Activated naive CD4-positive, alpha-beta T cell treated with anti-CD3 and anti-CD28 coated beads, Interleukin-2, amount 50 U/mL, for 16 hours (primary cell): ENCODE data around the gene NME8.
"Not testable (repeated sequence)": the region's sequence is repeated elsewhere in the genome, so short reads cannot be mapped to it uniquely, and the experiment has no call there.

Experiments
- DNase-seq: peaks from one replicate; pipeline ENCODE4 v3.0.0-alpha.2; 2020

The NME8 gene

GRCh38 chr7:37848297-37848696 is at the start of gene NME8:
NME8 (plus strand) TSS chr7:37848597; CDS start chr7:37850267, 1,670 bp downstream.
- no peak for DNase-seq

DNA sequence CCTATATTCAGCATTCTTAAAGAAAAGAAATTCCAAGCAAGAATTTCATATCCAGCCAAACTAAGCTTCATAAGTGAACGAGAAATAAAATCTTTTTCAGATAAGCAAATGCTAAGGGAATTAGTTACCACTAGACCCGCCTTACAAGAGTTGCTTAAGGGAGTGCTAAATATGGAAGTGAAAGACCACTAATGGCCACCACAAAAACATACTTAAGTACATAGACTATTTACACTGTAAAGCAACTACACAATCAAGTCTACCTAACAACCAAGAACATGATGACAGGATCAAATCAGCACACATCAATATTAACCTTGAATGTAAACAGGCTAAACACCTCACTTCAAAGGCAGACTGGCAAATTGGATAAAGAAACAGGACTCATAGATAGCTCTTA is 42.2 kb upstream of the NME8 start:
- no peak for DNase-seq

DNA sequence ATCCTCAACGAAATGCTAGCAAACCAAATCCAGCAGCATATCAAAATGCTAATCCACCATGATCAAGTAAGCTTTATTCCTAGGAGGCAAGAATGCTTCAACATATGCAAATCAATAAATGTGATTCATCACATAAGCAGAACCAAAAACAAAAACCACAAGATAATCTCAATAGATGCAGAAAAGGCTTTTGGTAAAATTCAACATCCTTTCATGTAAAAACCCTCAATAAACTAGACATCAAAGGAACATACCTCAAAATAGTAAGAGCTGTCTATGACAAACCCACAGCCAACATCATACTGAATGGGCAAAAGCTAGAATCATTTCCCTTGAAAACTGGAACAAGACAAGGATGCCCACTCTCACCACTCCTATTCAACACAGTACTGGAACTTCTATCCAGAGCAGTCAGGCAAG is 36.2 kb upstream of the NME8 start:
- not testable (repeated sequence) for DNase-seq

DNA sequence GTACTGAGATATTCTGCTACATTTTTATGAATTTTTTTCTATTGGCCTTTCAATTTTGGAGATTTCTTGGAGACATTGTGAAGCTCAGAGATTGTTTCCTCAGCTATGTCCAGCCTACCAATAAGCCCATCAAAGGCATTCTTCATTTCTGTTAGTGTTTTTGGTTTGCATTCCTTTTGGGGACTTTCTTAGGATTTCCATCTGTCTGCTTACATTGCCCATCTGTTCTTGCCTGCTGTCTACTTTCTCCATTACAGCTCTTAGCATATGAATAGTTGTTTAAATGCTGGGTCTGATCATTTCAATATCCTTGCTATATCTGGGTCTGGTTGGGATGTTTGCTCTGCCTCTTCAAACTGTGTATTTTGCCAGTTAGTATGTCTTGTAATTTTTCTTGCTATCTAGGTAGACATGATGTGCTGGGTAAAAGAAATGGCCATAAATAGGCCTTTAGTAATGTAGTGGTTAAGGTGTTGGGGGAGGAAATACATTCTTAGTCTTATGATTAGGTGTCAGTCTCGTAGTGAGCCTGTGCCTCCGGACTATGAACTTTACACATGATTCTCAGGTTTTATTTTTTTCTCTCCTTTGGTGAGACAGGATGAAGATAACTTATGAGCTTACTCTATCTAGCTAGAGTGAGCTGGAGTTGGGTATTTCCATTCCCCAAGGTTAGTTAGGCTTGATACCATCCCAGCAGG is 32.6 kb upstream of the NME8 start:
- DNase-seq = no peak

DNA sequence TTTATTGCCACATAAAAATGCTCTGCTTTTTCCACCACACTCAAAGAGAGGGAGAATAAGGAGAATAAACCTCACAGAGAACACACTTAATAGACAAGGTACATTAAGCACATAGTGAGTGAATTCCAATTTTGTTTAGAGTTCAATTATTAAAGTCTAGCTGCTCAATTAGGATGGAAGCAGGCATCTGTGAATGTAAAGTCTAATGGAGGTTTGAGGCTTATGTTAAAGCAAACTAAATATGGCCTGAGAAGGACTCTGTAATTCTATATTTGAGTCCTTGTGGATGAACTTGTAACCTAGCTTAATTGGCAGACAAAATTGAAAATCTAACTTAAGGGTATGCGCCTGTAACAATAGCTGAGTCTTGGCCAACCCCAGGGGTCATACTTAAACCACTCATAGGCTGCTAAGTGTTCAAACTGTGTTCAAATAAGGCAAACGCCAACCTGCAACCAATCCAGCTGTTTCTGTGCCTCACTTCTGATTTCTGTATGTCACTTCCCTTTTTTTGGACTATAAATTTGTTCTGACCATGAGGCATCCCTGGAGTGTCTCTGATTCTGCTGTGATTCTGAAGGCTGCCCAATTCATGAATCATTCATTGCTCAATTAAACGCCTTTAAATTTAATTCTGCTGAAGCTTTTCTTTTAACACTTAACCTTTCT is 31.3 kb upstream of the NME8 start:
- no peak for DNase-seq

DNA sequence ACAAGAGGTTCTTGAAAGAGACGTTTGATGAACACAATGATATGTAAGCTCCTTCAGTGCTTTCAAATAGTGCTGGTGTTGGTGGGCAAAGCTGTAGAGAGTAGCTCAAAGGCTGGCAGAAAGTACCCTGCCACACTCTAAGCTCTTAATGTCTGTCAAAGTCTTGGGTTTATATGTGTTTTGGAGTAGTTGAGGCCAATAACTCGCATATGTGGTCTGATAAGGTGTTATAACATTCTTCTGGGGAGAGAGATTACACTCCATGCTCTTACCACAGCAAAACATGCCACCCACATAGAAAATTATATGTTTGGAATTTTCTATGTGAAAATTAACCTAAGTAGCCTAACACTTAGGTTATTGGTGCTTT is 30.8 kb upstream of the NME8 start:
- DNase-seq = no peak

GRCh38 chr7:37817996-37818720 is 30.2 kb upstream of the NME8 start:
- no peak for DNase-seq

DNA sequence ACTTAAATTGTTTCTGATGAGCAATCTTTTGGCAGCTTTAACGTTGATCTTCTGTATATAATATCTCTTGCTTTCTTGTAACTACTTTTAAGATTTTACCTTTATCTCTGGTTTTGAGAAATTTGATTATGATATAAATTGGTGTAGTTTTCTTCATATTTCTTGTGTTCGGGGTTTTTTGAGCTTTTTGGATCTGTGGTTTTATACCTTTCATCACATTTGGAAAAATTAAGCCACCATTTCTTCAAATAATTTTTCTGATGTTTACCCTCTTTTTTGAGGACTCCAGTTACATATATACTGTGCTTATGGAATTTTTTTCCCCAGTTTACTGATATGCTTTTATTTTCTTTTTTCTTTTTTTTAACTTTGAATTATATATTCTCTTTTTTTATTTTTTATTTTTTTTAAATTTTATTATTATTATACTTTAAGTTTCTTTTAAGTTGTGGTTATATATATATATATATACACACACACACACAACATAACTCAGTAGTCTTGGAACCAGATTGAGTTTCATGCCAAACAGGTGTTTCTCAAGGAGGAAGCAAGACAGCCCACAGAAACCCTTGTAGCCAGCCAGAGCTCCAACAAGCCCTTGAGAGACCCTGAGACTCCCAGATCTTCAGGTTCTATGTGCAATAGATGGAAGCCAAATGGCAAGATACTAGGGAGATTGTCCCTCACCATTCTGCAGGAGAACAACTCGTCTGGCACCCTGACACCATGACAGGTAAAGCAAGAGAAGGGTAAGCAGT is 27.5 kb upstream of the NME8 start:
- DNase-seq = no peak

- DNase-seq = no peak
These were observed 25.5 kb upstream of the NME8 start for GRCh38 chr7:37822946-37823345.

DNA sequence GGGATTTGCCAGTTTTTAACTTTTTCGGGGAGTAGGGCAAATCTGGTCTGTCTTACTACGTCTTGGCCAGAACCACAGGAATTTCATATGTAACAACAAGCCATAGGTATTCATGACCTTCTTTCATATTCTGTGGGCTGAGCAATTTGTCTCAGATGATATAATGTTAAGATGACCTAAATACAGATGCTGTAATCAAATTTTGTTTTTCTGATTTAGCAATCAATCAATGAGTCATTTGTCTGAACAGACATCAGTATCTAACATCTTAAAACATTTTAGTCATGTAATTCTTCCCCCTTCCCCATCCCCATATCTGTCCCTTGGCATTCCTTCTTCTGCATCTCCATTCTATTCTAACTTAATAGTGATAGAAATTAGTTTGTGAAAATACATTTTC is 24.8 kb upstream of the NME8 start:
- DNase-seq = no peak

GRCh38 chr7:37825038-37825437 is 23.4 kb upstream of the NME8 start:
- no peak for DNase-seq

DNA sequence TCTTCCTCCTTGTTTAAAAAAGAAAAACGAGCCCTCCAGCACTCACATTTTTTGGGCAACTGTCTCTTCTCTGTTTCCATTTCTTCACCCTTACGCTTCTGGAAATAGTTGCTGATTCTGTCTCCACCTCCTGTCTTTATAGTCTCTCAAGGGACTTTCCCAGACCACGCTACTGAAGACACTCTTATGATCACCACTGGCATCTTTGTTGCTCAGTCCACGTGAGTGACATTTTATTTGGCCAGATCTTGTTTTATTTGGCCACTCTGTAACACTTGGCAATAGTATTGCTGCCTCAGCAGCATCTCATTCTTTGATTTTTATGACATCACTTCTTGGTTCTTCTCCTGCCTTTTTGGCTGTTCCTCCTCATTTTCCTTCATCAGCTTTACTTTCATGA is 21.6 kb upstream of the NME8 start:
- no peak for DNase-seq

- no peak for DNase-seq
These were observed 17.2 kb upstream of the NME8 start for GRCh38 chr7:37831244-37831643.

DNA sequence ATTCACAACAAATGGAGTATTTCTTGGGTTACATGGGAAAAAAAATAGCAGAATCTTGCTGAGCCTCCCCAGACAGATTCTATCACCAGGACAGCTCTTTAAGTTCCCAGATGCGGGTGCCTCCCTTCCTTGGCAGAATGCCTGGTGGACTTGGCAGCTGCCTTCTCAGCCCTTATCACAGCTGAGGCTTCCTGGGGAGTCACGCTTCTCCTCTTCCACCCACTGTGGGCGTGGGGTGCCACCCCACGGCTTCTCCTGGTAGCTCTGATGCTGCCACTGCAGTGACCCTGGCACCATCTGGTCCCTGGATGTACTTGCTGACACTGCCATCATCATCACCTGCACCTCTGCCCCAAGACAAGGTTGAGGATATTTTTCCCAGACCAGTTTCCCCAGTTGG is 16.2 kb upstream of the NME8 start:
- no peak for DNase-seq

DNA sequence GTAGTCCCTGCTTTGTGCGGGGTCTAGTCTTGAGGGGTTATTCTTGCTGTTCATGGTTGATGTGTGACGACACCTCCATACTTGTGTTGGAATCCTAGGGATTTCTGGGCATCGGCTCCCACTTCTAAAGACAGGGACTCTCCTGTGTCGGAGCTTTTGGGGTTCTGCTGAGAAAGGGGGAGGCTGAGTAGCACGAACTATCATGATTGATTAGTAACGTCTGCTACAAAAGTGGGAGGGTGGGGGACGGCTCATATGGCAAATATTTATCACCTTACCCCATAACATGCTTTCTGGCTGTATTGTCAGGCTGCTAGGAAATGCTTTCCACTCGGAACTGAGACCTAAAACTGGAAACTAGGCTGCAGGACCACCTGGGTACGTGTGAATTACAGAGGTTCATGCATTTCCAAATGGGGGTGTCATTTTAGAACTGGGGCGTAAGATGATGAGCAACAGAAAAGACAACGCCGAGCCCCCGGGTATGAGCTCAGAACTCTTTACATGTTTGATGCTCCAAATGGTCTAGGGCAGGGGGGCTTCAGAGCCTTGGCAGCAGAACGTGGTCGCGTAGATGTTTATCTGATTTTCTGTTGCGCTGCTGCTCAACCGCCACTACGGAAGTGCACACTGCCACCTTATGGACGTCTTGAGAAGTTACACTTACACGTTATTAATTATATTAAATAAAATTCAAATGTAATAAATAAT is 15.1 kb upstream of the NME8 start:
- DNase-seq = peak; percentile 36

DNA sequence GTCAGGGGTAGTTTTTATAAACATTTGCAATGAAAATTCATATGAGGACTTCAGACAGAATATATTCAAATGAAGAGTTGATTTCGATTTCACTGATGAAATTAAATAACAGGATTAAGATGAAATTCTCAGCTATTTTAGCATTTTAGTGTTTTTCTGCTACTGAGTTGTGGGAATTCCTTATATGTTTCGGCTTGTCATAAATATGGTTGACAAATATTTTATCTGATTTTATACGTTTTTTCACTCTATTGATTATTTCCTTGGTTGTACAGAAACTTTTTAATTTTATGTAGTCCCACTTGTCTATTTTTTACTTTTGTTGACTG is 14.6 kb upstream of the NME8 start:
- no peak for DNase-seq

GRCh38 chr7:37853468-37853867 is 5.1 kb downstream of the NME8 start:
- DNase-seq = no peak

DNA sequence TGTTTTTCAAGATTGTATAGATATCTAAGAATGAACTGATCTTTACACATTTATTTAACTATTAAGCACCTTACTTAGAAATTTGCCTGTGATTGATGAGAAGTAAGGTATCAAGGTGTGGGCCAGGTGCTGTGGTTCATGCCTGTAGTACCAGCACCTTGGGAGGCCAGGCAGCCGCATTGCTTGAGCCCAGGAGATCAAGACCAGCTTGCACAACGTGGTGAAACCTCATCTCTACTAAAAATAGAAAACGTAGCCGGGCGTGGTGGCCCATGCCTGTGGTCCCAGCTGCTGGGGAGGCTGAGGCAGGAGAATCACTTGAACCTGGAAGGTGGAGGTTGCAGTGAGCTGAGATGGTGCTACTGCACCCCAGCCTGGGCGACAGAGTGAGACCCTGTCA is 33.7 kb downstream of the NME8 start:
- no peak for DNase-seq

- DNase-seq = no peak
These were observed 45.0 kb downstream of the NME8 start for GRCh38 chr7:37893359-37893758.

GRCh38 chr7:37894671-37895070 is 46.3 kb downstream of the NME8 start:
- no peak for DNase-seq

- DNase-seq = no peak
These were observed 51.4 kb downstream of the NME8 start for GRCh38 chr7:37899712-37900247.

GRCh38 chr7:37901236-37901827 is 52.9 kb downstream of the NME8 start:
- no peak for DNase-seq
